ENCODE measurements around the gene GCM1. TPM values are rescaled to one million over a fixed set of nuclear protein-coding genes. Genes with fewer than 3 reads are reported as not detected.
"Not testable (repeated sequence)": the region's sequence is repeated elsewhere in the genome, so short reads cannot be mapped to it uniquely, and the experiment has no call there.

GCM1 gene, protein sequence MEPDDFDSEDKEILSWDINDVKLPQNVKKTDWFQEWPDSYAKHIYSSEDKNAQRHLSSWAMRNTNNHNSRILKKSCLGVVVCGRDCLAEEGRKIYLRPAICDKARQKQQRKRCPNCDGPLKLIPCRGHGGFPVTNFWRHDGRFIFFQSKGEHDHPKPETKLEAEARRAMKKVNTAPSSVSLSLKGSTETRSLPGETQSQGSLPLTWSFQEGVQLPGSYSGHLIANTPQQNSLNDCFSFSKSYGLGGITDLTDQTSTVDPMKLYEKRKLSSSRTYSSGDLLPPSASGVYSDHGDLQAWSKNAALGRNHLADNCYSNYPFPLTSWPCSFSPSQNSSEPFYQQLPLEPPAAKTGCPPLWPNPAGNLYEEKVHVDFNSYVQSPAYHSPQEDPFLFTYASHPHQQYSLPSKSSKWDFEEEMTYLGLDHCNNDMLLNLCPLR
- under 1 TPM in 2 of 12 donors, not detected in 10; 0.04 to 0.05 TPM for polyA plus RNA-seq (ENCODE audit: insufficient read length in 12 of 12)
- long read RNA-seq, donor 1 = 0 reads
- long read RNA-seq, donor 2 = 0 reads
- long read RNA-seq, donor 3 = 0 reads
- long read RNA-seq, donor 4 = 0 reads
- long read RNA-seq, donor 5 = 0 reads
- long read RNA-seq, donor 6 = 0 reads
- long read RNA-seq, donor 7 = 0 reads
- long read RNA-seq, donor 8 = 0 reads
- long read RNA-seq, donor 9 = 0 reads
- long read RNA-seq, donor 10 = 0 reads
- long read RNA-seq, donor 11 = 0 reads

DNA sequence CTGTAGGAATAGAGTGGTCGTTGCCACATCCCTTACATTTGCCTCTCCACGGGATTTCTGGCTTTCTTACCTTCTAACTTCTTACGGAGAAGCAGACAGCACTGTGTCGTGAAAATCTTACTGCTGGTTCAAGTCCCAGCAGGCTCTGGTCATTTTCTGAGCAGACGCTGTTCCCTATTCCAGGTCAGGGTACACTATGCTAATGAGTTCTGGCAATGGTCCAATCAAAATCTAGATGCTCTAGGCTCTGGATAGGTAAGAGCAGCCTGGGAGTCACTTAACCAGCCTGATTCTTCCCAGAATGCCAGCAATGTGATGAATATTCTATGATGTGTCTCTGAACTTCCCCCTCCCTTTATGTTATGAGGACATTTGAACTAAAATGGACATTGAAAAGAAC is at the start of gene GCM1:
GCM1 (minus strand) TSS at position 158 of the 400 bp plus-strand sequence. CDS start 3,209 bp downstream, outside the sequence.
- no peak for DNase-seq

DNA sequence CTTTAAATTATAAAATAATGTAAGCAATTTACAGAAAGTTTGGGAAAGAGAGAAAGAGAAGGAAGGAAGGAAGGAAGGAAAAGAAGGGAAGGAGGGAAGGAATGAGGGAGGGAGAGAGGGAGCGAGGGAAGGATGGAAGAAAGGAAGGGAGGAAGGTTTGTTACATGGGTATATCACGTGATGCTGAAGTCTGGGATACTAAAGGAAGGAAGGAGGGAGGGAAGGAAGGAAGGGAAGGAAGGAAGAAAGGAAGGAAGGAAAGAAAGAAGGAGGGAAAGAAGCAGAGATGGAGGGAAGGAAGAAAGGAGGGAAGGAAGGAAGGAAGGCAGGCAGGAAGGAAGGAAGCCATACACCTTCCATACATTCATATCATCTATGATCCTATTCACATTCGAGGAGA is 48.9 kb upstream of the GCM1 start:
- no peak for DNase-seq

DNA sequence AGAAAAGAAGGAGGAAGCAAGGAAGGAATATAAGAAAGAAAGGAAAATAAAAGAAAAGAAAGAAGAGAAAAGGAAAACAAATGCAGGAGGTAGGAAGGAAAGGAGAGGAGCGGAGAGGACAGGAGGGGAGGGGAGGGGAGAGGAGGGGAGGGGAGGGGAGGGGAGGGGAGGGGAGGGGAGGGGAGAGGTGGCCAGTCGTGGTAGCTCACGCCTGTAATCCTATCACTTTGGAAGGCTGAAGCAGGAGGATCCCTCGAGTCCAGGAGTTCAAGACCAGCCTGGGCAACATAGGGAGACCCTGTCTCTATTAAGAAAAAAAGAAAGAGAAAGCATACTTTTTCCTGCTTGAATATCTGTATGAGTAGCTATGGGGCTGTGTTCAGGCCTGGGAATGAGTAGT is 46.4 kb upstream of the GCM1 start:
- DNase-seq = no peak

DNA sequence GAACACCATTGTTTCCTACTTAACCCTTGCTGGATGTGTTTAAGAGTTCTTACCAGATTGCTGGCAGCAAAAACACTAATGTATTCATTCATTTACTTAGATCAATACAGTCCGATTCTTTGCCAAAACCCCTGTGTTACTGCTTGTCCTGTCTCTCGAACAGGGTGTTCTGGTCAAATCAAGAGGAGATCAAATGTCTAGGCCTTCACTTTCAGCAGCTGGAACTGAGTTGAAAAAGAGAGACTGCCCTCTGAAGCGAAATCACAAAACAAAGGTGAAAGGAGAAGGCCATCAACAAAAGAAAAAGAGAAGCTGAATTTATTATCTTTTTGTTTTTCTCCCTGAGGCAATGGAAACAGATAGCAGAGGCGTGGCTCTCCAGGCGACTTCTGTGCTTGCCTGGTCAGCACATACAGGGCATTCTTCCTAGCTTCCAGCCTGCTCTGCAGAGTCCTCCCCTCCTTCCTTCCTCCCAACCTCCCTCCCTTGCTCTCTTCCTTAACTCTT is 44.1 kb upstream of the GCM1 start:
- no peak for DNase-seq

DNA sequence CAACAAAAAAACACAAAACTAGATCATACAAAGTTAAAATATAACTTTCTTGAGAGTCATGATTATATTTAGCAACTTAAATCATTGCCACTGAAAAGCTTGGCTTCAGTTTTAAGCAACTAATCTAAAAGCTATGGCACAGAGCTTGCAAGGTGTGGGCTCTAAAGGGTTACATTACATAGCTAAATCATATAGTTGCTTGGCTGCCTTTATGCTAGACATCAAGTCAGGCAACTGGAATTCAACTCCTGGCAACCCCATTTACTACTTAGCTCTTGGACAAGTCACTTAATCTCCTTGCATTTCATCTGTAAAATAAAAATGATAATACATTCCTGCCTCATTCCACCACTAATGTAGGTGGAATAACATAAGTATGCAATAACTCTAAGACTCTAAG is 40.9 kb upstream of the GCM1 start:
- DNase-seq = no peak

DNA sequence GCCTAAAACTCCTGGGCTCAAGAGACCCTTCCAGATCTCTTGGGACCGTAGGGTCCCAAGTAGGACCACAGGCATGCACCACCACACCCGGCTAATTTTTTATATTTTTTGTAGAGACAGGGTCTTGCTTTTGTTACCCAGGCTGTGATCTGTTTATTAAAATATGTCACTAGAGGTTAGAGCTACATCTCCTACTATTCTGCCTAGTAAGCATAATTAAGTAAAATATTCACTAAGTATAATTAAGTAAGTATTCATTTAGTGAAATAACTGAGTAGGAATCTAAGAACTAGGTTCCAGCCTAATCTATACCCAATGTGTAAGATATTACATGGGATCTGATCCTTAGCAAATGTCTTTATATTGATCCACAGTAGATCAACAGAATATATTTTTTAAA is 40.2 kb upstream of the GCM1 start:
- no peak for DNase-seq

DNA sequence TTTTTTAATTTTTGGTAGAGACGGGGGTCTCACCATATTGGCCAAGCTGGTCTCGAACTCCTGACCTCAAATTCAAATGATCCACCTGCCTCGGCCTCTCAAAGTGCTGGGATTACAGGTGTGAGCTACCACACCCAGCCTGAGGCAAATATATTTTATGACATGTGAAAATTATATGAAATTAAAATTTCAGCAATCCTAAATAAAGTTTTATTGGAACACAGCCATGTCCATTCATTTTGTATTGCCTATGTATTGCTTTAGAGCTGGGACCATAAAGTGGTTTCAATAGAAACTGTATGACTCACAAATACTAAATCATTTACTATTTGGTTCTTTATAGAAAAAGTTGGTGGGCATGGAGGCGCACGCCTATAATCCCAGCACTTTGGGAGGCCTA is 32.0 kb upstream of the GCM1 start:
- DNase-seq = no peak

DNA sequence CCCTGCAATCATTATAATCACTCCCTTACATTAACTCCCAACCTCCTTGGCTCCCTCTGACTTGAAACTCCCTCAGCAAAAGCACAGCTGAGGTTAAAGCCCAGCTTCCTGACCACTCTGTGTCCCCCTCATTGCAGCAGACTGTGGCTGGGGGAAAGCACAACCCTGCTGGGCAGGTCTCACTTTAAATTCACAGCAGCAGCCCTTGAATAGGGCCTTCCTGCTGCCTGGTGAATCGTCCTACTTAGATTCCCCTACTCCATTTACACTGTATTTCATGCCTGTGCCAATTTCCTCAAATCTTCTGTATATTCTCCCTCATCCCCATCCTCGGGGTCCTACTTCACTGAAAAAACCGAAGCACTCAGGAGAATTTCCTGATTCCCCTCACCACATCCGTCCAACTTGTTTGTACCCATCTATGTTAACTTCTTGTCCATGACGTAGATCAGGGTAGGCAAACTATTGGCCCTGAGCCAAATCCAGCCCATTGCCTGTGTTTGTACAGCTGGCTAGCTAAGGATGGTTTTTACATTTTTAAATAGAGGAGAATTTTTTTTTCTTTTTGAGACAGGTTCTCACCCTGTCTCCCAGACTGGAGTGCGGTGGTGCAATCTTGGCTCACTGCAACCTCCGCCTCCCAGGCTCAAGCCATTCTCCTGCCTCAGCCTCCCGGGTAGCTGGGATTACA is 31.5 kb upstream of the GCM1 start:
- DNase-seq = no peak

DNA sequence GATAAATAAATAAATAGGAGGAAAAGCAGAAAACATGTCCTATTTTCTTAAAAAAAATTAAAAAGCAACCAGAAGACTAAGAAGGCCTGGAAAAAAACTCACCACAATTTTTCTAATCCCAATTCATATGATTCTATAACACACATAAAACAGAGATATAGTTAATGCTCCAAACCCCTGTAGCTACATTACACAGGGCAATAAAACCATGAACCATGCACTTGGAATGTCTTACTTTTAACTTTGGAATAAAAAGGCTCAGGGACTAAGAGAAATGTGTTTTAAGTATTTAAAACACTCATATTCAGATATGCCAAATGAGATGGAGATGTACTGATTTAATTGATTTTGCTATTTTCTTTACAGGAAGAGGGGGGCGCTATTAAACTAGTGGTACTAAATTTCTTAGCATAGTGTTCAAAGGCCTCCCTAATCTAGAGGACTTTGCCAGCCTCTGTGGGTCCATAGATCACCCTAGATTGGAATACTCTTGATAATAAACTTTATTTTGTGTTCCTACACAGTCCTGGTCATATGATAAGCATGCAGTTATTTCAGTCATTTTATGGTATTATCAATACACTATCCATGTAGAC is 30.3 kb upstream of the GCM1 start:
- no peak for DNase-seq

DNA sequence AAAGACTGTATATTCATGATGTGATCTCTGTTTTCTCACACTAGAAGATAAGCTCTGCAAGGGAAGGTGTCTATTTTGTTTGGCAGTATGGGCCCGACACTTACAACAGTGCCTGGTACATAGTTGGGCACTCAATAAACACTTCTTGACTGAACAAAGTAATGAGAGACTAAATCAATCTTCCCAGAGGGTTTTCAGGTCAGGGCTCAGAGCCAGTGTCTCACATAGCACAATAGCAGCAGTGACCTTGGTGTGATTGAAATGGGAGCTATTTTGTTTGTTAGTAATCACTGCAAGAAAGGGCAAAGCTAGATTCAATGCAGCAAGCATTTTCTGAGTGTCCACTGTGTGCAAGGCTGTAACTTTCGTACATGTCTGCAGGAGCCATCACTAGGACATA is 26.4 kb upstream of the GCM1 start:
- no peak for DNase-seq

DNA sequence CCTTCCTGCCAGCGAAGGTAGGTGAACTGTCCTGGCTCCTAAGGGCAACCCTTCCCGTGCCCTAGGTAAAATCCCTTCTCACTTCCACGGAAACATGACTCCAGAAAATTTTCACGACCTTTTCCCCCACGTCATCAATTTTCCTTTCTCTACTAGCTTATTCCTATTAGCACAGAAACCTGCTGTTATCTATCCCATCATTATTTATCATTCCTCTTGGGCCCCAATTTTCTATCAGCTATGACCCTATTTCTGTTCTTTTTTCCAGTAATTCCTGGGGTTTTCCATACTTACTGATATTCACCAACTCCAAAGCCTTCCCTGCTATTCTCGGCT is 23.8 kb upstream of the GCM1 start:
- DNase-seq = no peak

DNA sequence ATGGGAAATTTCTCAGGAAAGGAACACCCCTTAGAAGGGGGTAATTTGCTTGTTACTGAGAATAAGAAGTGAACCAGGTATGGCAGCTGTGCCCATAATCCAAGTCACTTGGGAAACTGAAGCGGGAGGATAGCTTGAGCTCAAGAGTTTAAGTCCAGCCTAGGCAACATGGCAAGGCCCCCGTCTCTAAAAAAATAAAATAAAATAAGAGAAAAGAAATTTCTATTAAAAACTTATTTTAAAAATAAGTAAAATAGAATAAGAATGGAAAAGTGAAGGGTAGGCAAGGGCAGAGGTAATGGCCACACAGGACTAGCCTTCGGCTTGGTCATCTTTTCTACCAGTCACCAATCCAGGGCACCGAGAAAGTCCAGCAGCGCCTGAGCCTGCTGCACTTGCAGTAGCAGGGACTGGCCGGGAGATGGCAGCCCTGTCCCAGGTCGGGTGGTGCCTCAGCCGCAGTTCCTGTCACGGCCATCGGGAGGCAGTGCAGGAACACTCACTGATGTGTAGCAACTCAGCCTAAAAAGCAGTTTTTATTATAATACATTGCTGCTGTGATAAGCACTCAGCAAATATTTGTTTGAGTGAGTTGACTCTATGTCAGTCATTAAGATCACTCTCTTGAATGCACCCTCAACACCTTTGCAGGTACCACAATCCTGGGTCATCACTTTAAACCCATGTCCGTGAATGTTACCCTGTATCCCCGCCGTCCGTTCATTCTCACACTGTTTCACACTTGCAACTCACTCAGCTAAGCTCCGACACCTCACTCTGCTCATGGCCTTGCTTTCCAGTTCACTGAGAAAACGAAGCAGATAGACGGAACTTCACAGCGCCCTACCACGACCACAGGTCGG is 23.2 kb upstream of the GCM1 start:
- DNase-seq = peak; percentile 89

DNA sequence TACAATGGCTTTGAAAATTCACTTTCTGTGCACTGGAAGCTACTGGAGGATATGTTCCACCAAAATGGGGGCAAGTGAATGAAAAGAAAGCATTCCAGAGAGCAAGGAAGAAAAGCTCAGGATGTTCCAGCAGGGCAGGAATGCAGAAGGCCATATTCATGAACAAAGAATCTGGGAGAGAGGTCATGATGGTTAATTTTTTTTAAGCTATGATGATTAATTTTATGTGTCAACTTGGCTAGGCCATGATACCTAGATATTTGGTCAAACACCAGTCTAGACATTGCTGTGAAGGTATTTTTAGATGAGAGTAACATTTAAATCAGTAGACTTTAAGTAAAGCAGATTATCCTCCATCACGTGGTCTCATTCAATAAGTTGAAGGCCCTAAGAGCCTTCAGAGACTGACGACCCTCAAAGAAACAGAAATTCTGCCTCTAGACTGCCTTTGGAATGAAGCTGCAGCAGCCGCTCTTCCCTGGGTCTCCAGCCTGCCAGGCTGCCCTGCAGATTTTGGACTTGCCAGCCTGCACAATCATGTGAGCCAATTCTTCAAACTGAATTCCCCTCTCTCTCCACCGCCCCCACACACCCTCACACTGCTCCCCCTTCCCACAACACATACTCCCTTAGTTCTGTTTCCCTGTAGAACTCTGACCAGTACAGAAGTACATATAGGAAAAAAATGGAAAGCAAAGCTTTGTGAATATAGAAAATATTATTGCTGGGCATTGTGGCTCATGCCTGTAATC is 20.1 kb upstream of the GCM1 start:
- DNase-seq = no peak

DNA sequence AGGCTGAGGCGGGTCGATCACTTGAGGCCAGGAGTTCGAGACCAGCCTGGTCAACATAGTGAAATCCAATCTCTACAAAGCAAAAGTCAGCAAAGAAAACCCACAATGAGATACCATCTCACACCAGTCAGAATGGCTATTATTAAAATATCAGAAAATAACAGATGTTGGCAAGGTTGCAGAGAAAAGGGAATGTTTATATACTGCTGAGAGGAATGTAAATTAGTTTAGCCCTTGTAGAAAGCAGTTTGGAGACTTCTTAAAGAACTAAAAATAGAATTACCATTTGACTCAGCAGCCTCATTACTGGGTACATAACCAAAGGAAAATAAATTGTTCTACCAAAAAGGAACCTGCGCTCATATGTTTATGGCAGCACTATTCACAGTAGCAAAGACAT is 16.7 kb upstream of the GCM1 start:
- no peak for DNase-seq

DNA sequence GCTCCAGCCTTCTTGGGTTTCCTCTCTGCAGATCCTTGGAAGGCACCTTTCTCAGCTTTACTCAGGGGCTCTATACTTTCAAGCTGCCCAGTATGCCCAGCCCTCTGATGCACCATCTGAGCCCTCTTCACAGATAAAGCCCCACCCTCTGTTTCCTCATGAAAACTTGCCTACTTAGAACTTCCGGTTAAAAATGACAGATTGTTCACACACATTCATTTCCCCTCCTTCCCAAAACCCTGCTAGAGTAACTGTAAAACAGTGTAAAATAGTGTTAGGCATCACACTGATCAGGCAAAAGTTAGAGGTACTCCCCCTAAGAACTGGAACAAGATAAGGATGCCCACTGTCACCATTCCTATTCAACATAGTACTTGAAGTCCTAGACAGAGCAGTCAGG is 14.0 kb upstream of the GCM1 start:
- no peak for DNase-seq

DNA sequence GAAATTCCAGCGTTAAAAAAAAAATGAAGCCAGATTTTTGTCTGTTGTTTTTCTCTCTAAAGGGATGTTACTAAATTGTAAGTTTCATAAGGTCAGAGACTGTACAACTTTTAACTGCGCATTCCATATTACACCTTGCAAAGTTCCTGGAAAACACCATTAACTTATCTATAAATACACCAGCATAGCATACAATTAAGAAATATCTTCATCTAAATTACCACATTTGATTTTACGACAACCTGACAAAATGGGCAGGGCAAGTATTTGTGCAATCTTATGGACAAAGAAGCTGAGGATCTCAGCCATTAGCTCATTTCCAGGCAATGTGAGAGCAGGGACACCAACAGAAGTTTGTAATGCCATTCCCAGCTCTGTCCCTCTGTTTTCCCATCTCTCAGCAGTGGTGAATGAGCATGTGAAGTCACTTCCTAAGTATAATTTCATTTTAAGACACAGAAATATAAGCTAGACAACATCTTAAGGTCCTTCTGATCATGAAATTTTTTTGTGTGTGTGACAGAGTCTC is 12.9 kb upstream of the GCM1 start:
- DNase-seq = no peak

DNA sequence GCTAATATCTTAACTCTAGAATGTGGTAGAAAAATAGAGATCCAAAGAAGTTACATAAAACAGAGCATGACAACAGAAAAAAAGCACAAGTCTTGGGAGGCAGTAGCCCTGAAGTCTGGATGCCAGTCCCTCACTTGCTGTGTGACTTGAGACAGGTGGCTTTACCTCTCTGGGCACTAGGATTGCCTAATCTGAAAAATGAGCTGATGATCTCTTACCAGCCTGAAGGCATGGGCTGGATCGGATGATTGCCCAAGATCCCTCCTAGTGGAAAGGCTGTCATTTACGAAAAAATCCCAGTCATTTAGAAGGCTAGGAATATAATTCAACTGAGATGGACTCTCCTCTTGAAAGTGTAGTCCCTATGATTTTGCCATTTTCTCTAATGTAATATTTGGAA is 10.9 kb upstream of the GCM1 start:
- no peak for DNase-seq

DNA sequence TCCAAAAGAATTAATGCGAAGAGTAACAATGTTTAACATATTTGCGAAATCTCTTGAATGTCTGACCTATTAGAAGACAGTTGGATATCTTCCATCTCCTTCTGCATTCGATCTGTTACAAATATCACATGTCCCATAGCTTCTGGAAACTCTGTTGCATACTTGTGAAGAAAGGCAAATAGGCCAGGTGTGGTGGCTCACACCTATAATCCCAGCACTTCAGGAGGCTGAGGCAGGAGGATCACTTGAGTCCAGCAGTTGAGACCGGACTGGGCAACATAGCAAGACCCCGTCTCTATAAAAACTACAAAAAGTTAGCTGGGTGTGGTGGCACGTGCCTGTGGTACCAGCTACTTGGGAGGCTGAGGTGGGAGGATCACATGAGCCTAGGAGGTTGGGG is 9.4 kb upstream of the GCM1 start:
- not testable (repeated sequence) for DNase-seq

DNA sequence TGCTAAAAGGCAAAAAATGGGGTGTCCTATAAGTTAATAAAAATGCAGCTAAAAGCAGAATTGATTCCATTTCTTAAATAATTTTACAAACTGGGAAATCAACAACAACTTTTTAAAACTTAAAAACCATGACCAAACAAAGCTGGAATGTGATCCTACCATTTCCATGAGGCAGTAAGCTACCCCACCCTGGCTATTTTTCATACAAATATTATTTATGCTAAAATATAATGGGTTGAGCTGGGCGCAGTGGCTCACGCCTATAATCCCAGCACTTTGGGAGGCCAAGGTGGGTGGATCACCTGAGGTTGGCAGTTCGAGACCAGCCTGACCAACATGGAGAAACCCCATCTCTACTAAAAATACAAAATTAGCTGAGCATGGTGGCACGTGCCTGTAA is 6.6 kb upstream of the GCM1 start:
- DNase-seq = not testable (repeated sequence)

DNA sequence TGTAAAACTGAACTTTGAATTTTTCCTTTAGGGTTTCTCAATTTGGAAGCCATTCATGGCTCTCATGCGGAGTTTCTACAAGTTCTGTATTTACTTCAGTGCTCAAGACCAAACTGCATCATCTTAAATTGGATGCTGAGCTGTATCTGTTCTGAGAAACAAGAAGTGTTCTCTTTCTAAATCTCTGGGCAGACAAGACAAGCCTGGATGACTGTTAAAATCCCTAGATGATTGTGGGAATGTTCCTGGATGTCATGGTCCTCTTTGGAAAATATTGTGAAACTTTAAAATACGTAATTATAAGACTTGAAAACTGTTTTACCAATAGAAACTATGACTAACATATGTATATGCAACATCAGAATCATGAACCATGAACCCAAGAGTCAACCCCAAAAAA is 6.2 kb upstream of the GCM1 start:
- no peak for DNase-seq

All from muscle of arm (tissue), 14 donors.